GM19328 (cell line): ENCODE data around the gene COL6A3.
"Not testable (repeated sequence)": the region's sequence is repeated elsewhere in the genome, so short reads cannot be mapped to it uniquely, and the experiment has no call there.

Source experiments
- ATAC-seq: cut with Tn5 transposase; IDR thresholded peaks from one replicate; pipeline ENCODE4 v1.9.1; 2021; ENCODE audit warnings: mild to moderate bottlenecking, moderate library complexity; ENCODE audit not compliant: unreplicated experiment

The COL6A3 gene

GRCh38 chr2:237320801-237321560, 93.0 kb downstream of the COL6A3 start:
- ATAC-seq, result no peak

DNA sequence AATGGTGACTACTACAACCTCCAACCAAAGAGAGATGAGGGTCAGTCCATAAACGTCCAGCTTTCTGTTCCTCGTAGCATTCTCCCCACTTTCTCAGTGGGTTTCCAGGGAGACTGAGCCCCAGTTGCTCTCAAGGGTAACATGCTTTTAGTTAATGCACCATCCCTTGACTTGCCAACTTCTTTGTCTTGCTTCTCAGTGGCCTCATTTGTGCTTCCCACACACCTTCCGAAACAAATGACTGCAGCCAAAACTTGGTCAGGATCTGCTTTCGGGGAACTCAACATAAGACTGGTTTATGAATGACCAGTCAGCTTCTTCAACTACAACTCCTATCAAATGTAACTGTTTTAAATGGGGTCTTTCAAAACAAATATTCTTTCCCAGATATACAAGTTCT, 94.1 kb downstream of the COL6A3 start:
- no peak for ATAC-seq

DNA sequence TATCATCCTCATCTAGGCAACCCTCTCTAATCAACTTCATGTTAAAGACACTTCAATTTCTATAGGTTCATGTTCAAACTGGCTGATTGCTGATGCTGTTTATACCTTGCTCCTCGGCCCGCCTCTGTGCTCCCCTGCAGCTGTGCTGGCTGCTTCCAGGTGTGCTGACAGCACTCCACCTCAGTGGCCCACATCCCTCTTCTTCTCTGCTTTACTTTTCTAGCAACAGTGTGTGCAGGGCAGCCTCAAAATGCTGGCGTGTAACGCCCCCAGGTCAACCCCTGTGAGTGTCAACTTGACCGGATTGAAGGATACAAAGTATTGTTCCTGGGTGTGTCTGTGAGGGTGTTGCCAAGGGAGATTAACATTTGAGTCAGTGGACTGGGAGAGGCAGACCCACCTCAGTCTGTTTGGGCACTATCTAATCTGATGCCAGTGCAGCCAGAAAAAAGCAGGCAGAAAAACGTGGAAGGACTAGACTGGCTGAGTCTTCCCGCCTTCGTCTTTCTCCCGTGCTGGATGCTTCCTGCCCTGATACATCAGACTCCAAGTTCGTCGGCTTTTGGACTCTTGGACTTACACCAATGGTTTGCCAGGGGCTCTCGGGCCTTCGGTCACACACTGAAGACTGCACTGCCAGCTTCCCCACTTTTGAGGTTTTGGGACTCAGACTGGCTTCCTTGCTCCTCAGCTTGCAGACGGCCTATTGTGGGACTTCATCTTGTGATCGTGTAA, 94.7 kb downstream of the COL6A3 start:
- no peak for ATAC-seq

- ATAC-seq, result no peak
These were observed 97.6 kb downstream of the COL6A3 start for GRCh38 chr2:237316339-237316738.

DNA sequence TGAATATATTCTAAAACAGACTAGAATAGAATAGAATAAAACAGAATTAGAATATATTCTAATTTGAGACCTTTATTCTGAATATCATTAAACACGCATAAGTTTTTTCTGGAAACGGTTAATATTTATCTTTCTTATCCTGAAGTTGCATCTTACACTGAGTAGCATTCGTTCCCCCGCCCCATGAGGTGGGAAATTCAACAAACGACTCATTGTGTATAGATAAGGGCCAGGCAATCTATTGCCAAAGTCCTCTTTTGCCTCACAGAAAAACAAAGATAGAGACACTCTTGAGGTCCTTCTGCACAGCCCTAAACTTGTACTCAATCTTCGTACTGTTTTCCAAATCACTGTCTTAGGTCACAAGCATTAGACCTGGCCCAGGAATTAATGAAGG, 98.1 kb downstream of the COL6A3 start:
- no peak for ATAC-seq

- ATAC-seq, result no peak
These were observed 98.7 kb downstream of the COL6A3 start for GRCh38 chr2:237315170-237315828.

GRCh38 chr2:237314681-237315080, 99.3 kb downstream of the COL6A3 start:
- no peak for ATAC-seq

GRCh38 chr2:237314198-237314597, 99.8 kb downstream of the COL6A3 start:
- ATAC-seq, result no peak

DNA sequence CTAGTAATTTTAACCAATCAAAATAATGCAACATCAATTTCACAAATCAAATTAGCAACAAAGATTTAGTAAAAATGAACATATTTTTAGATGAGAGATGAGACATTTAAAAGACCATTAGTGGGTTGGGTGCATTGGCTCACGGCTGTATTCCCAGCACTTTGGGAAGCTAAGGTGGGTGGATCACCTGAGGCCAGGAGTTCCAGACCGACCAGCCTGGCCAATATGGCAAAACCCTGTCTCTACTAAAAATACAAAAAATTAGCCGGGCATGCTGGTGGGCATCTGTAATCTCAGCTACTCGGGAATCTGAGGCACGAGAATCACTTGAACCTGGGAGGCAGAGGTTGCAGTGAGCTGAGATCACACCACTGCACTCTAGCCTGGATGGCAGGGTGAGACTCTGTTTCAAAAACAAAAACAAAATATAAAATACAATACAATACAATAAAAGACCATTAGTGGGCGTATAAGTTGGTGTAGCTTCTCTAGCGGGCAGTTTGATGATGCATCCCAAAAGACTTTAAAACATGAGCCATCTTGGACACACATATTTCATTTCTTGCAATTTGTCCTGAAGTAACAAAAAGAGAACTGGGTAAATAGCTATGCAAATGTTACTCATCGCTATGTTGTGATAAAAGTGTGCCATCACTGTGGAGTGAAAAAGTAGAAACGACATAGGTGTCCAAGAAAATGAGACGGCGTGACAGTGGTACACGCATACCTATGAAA, 101.8 kb downstream of the COL6A3 start:
- no peak for ATAC-seq

- ATAC-seq, result no peak
These were observed 103.3 kb downstream of the COL6A3 start for GRCh38 chr2:237310515-237311114.

- no peak for ATAC-seq
These were observed 104.5 kb downstream of the COL6A3 start for GRCh38 chr2:237309416-237309815.

DNA sequence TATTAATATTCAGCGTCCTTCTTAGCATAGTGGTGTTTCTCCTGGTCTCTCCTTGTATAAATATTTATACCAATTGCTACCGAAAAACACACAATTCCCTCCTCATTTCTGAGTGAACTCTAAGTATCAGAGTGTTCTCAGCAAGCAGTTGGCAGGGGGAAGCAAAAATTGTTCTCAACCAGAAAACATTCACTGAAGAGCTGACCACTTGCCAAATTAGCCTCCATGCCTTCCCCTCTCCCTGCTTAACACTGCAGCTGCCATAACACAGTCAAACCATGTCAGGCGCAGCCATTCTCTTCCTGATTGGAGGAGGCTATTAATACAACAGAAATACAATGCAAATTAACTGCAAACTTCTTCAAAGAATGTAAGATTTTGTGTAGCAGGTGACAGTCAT, 105.0 kb downstream of the COL6A3 start:
- ATAC-seq, result no peak

DNA sequence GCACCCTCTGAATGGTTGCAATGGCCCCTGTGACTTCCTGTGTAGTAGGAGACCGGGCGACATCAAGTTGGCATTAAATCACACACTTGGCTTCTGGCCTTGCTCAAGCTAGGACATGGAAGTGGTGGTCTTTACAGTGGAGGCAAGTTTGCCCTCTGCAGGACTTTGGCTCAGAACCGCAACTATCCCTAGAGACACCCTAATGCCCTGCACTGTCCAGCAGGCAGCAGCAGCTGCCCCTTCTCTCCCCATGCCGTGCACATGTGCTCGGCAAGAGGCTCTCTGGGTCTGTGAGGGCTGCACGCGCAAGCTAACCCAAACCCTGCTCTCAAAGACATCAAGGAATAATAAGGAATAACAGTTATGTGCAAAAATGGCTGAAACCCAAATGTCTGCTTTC, 106.5 kb downstream of the COL6A3 start:
- no peak for ATAC-seq

GRCh38 chr2:237306787-237307170, 107.2 kb downstream of the COL6A3 start:
- ATAC-seq, result no peak

DNA sequence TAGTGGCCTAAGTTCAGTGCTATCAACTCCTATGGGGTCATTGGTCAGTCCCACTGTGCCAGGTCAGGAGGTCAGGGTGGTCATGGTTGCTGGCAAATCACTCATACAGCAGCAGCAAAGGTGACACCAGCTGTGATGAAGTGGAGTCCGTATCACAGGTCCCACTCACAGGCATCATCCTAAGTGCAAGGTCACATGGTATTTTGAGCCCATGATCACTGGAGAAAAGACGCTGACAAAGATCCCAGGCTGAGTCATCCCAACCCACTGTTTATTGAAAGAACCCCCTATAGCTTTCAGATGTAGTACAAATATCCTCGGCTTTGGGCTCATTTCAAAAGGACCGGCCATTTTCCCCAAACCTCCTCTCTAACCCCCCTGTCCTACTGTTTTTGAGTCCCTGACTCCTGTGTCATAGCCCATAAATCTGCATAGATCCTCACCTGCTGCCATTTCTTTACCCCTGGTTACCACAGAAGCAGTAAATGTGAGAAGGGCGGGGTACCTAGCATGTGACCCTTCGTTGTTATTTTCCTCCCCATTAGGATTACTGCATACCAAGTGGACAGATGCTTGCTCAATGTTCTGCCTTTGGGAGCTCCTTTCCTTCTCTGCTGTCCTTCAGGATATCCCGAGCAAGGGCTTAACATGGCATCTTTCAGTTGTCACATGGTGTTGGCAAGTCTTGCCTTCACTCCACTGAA, 107.7 kb downstream of the COL6A3 start:
- no peak for ATAC-seq

DNA sequence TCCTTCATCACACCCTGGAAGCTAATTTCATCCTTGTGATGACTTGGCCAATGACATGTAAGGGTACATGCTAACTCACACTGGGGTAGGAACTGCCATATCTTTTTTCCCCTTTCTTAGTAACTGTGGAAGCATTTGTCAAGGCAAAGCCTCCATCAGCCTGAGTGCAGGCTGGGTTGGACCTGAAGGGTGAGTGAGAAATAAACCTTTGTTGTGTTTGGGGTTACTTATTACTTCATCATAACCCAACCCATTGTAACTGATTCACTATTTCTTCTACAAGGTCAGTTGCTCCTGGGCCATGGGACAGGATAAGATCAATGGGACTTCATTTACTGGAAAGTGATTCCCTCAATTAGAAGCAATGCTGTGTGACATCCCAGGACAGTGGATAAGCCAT, 108.4 kb downstream of the COL6A3 start:
- no peak for ATAC-seq

- ATAC-seq, result no peak
These were observed 109.0 kb downstream of the COL6A3 start for GRCh38 chr2:237304763-237305514.

GRCh38 chr2:237303244-237303643, 110.7 kb downstream of the COL6A3 start:
- ATAC-seq, result not testable (repeated sequence)

GRCh38 chr2:237301595-237301994, 112.4 kb downstream of the COL6A3 start:
- ATAC-seq, result no peak

GRCh38 chr2:237300739-237301138, 113.2 kb downstream of the COL6A3 start:
- ATAC-seq, result no peak
